Measurements from ENCODE around the gene MAP7D1. TPM values are rescaled to one million over a fixed set of nuclear protein-coding genes. Genes with fewer than 3 reads are reported as not detected.

MAP7D1 gene
- total and polyA plus RNA-seq, 8 donors = 14.6 to 164 (median 41.3) TPM

GRCh38 chr1:36149973-36150295 lies 6.0 kb upstream of the MAP7D1 start:
- no peaks in the 10 kb centered on the region for H3K9me3 ChIP-seq
- peak overlapping the region; percentile 2 to 65 (median 6) for H3K4me3 ChIP-seq
- DNase-seq = no peak
- TF ChIP-seq POLR2A (IDR thresholded peaks at IDR 0.05) = no peak
- TF ChIP-seq POLR2AphosphoS5 (IDR thresholded peaks at IDR 0.05) = no peak
- no peak for TF ChIP-seq CTCF (IDR thresholded peaks at IDR 0.05)
- TF ChIP-seq EP300 (IDR thresholded peaks at IDR 0.05) = no peak
- H3K36me3 ChIP-seq = peaks cover 0 to 8% (median 2%) of the 10 kb centered on the region in 4 donors
- H3K27me3 ChIP-seq = no peaks in the 10 kb centered on the region
- H3K4me1 ChIP-seq = peaks cover 36 to 63% (median 47%) of the 10 kb centered on the region in 4 donors
- intact Hi-C loops (cut with DNase I; ENCODE audit: low total_unique reads) = loop anchor here (5.0 kb wide), 1 partner anchor 37 kb away; no protein-coding TSS in a partner anchor
- peak overlapping the region; percentile 90 to 98 (median 97) for H3K27ac ChIP-seq
- 23 to 41% (median 34%) methylated on average over 6 of the region's 6 CpGs for WGBS, 5 donors

- 7 to 16% (median 12%) methylated on average over 11 to 12 of the region's 12 CpGs for WGBS, 5 donors
- Histone ChIP-seq H3K4me3 (peak overlapping the region in 3 of 4 donors; percentile 7 to 15 (median 11)), H3K4me1 (peaks cover 40 to 68% (median 52%) of the 10 kb centered on the region in 4 donors)
Measured at GRCh38 chr1:36150296-36151133, 5.4 kb upstream of the MAP7D1 start.

GRCh38 chr1:36151134-36151844 lies 4.7 kb upstream of the MAP7D1 start:
- Histone ChIP-seq H3K36me3 (peaks cover 0 to 4% (median 2%) of the 10 kb centered on the region in 4 donors), H3K27me3 (no peaks in the 10 kb centered on the region), H3K4me3 (peak overlapping the region in 2 of 4 donors; percentile 7 to 15), H3K27ac (peak overlapping the region; percentile 76 to 98 (median 97)), H3K4me1 (peaks cover 40 to 68% (median 52%) of the 10 kb centered on the region in 4 donors), H3K9me3 (no peaks in the 10 kb centered on the region)
- TF ChIP-seq POLR2AphosphoS5 (IDR thresholded peaks at IDR 0.05) (no peak), EP300 (IDR thresholded peaks at IDR 0.05) (no peak), POLR2A (IDR thresholded peaks at IDR 0.05) (no peak), CTCF (IDR thresholded peaks at IDR 0.05) (no peak)
- DNase-seq = no peak
- intact Hi-C loops (cut with DNase I; ENCODE audit: low total_unique reads) = loop anchor here (5.0 kb wide), 1 partner anchor 36 kb away; no protein-coding TSS in a partner anchor
- 8 to 41% (median 11%) methylated on average over 1 of the region's 1 CpG for WGBS, 5 donors

More at GRCh38 chr1:36150296-36151133, 5.4 kb upstream of the MAP7D1 start:
- Histone ChIP-seq H3K27ac (peak overlapping the region; percentile 90 to 98 (median 97)), H3K27me3 (no peaks in the 10 kb centered on the region), H3K9me3 (no peaks in the 10 kb centered on the region), H3K36me3 (peaks cover 0 to 4% (median 2%) of the 10 kb centered on the region in 4 donors)
- peak; percentile 94 to 96 for DNase-seq
- TF ChIP-seq POLR2AphosphoS5 (IDR thresholded peaks at IDR 0.05) = peak; percentile 79 to 92 (median 85)
- no peak for TF ChIP-seq POLR2A (IDR thresholded peaks at IDR 0.05)
- TF ChIP-seq EP300 (IDR thresholded peaks at IDR 0.05) = no peak
- no peak for TF ChIP-seq CTCF (IDR thresholded peaks at IDR 0.05)
- intact Hi-C loops (cut with DNase I; ENCODE audit: low total_unique reads) = loop anchor here (5.0 kb wide), 1 partner anchor 37 kb away; no protein-coding TSS in a partner anchor

GRCh38 chr1:36151845-36152203 lies 4.1 kb upstream of the MAP7D1 start:
- H3K36me3 ChIP-seq = peaks cover 0 to 1% (median under 1%) of the 10 kb centered on the region in 4 donors
- no peak overlapping the region for H3K4me3 ChIP-seq
- peaks cover 40 to 63% (median 53%) of the 10 kb centered on the region in 4 donors for H3K4me1 ChIP-seq
- intact Hi-C loops (cut with DNase I; ENCODE audit: low total_unique reads) = loop anchor here (5.0 kb wide), 1 partner anchor 35 kb away; no protein-coding TSS in a partner anchor
- TF ChIP-seq CTCF (IDR thresholded peaks at IDR 0.05) = no peak
- no peak for TF ChIP-seq POLR2A (IDR thresholded peaks at IDR 0.05)
- TF ChIP-seq POLR2AphosphoS5 (IDR thresholded peaks at IDR 0.05) = no peak
- TF ChIP-seq EP300 (IDR thresholded peaks at IDR 0.05) = no peak
- no peaks in the 10 kb centered on the region for H3K27me3 ChIP-seq
- 43 to 80% (median 55%) methylated on average over 3 of the region's 3 CpGs for WGBS, 5 donors
- H3K27ac ChIP-seq = peak overlapping the region; percentile 56 to 98 (median 97)
- no peaks in the 10 kb centered on the region for H3K9me3 ChIP-seq
- DNase-seq = peak in 1 of 2 donors; percentile 49

Data from stomach (tissue), 9 donors.